ENCODE results near the gene FNDC3B.

Gene FNDC3B

GRCh38 chr3:172396400-172396799 lies 357.0 kb downstream of the FNDC3B start:
- no peak for DNase-seq (ENCODE audit: low read depth in 2 of 2)

- no peak for DNase-seq (ENCODE audit: low read depth in 2 of 2)
Observed at GRCh38 chr3:172397716-172398405, 358.5 kb downstream of the FNDC3B start.

GRCh38 chr3:172398484-172398883 lies 359.1 kb downstream of the FNDC3B start:
- DNase-seq (ENCODE audit: low read depth in 2 of 2), result no peak

GRCh38 chr3:172402090-172402489 lies 362.7 kb downstream of the FNDC3B start:
- no peak for DNase-seq (ENCODE audit: low read depth in 2 of 2)

GRCh38 chr3:172402892-172403643 lies 363.7 kb downstream of the FNDC3B start:
- no peak for DNase-seq (ENCODE audit: low read depth in 2 of 2)

GRCh38 chr3:172404237-172404962 lies 365.0 kb downstream of the FNDC3B start:
- no peak for DNase-seq (ENCODE audit: low read depth in 2 of 2)

- DNase-seq (ENCODE audit: low read depth in 2 of 2), result no peak
Observed at GRCh38 chr3:172405914-172406313, 366.5 kb downstream of the FNDC3B start.

- no peak for DNase-seq (ENCODE audit: low read depth in 2 of 2)
Observed at GRCh38 chr3:172407872-172408271, 368.5 kb downstream of the FNDC3B start.

- DNase-seq (ENCODE audit: low read depth in 2 of 2), result no peak
Observed at GRCh38 chr3:172410702-172411477, 371.5 kb downstream of the FNDC3B start.

- DNase-seq (ENCODE audit: low read depth in 2 of 2), result no peak
Observed at GRCh38 chr3:172411478-172411947, 372.1 kb downstream of the FNDC3B start.

- DNase-seq (ENCODE audit: low read depth in 2 of 2), result no peak
Observed at GRCh38 chr3:172415323-172415722, 375.9 kb downstream of the FNDC3B start.

- DNase-seq (ENCODE audit: low read depth in 2 of 2), result no peak
Observed at GRCh38 chr3:172437713-172438112, 398.3 kb downstream of the FNDC3B start.

GRCh38 chr3:172438186-172438585 lies 398.8 kb downstream of the FNDC3B start:
- DNase-seq (ENCODE audit: low read depth in 2 of 2), result no peak

GRCh38 chr3:172441581-172441980 lies 402.2 kb downstream of the FNDC3B start:
- DNase-seq (ENCODE audit: low read depth in 2 of 2), result no peak

GRCh38 chr3:172442606-172443005 lies 403.2 kb downstream of the FNDC3B start:
- DNase-seq (ENCODE audit: low read depth in 2 of 2), result no peak

GRCh38 chr3:172444821-172445220 lies 405.4 kb downstream of the FNDC3B start:
- DNase-seq (ENCODE audit: low read depth in 2 of 2), result no peak

GRCh38 chr3:172446198-172446597 lies 406.8 kb downstream of the FNDC3B start:
- DNase-seq (ENCODE audit: low read depth in 2 of 2), result no peak

- no peak for DNase-seq (ENCODE audit: low read depth in 2 of 2)
Observed at GRCh38 chr3:172447611-172448579, 408.5 kb downstream of the FNDC3B start, which contains the start of gene GHSR. TSS of gene GHSR (minus strand) at chr3:172448456. CDS start at chr3:172448413, 43 bp downstream.

GRCh38 chr3:172448661-172449465 lies 409.5 kb downstream of the FNDC3B start:
- DNase-seq (ENCODE audit: low read depth in 2 of 2), result no peak

Data from stimulated activated CD4-positive, alpha-beta T cell treated with anti-CD3 and anti-CD28 coated beads, Interleukin-12 subunit alpha, Interleukin-12 subunit beta, amount 100 ng/mL, for 24 hours (primary cell).